ENCODE results near the gene ZNF385D.

Gene ZNF385D

GRCh38 chr3:21531909-21532308 is 219.1 kb downstream of the ZNF385D start:
- no peak for DNase-seq (ENCODE audit: low read depth)
- no peak for TF ChIP-seq CTCF (conservative IDR thresholded peaks at IDR 0.05; ENCODE audit: low read length)
- H3K4me3 ChIP-seq (ENCODE audit: low read length): no peak overlapping the region

DNA sequence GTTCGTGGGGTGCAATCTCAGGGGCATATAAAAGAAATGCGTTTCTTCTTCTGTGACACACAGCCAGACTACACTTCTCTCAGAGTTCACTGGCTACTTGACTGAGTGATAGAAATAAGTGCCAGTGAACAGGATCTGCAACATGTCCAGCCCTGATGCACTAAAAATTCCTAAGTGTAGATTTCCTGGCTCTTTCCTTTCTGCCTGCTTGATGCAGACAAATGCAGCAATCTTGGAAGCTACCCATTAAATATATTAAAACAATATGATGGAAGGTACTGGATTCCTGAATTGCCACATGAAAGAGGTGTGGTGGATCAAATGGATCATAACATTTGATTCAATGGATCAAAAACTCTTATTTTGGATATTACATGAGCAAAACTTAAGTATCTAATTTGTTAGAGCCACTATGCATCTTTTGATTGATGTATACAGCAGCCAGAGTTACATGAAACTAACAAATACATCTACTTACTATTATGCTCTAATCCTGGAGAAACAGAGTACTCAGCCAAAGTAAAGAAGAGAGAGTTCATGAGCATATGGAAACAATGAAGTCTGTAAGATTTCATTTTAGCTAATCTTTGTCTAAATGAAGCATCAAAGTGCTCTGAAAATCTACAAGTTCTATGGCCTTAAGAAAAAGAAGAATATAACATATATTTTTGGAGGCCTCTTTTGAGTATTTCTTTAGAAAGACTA is 222.6 kb downstream of the ZNF385D start:
- no peak for TF ChIP-seq CTCF (conservative IDR thresholded peaks at IDR 0.05; ENCODE audit: low read length)
- H3K4me3 ChIP-seq (ENCODE audit: low read length): no peak overlapping the region
- peak; percentile 12 for DNase-seq (ENCODE audit: low read depth)

DNA sequence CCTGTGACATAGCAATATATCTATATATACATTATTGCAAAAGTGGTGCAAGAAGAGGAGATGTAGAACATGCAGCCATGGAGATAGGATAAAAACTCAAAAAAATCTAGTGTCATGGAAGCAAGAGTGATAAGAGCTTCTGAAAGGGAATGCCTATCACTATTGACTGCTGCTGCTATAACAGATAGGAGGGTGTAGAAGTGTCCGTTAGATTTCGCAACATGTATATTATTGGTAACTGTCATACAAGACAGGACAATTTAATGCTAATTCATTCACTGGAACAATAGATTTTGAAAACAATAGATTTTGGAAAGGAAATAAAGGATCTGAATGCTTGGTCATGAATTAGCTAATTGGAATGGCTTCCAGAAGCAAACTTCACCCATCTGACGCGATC is 224.5 kb downstream of the ZNF385D start:
- TF ChIP-seq CTCF (conservative IDR thresholded peaks at IDR 0.05; ENCODE audit: low read length): no peak
- DNase-seq (ENCODE audit: low read depth): no peak
- no peak overlapping the region for H3K4me3 ChIP-seq (ENCODE audit: low read length)

DNA sequence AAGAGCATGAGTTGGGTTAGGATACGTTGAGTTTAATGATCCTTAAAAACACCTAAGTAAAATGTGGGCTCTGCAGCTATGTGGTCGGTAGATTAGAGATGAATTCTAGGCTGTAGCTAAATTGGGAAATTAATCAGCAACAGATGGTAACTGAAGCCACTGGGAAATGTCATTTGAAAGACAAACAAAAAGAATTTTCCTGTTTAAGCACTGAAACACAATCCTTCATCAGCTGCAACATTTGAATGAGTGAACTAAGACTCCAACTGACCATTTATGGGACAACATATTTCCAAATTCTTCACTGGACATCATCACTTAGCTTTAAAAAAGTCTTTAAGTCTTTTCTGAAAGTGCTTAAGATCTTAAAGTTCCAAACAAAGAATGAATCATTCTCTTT is 226.9 kb downstream of the ZNF385D start:
- no peak overlapping the region for H3K4me3 ChIP-seq (ENCODE audit: low read length)
- DNase-seq (ENCODE audit: low read depth): peak; percentile 51
- no peak for TF ChIP-seq CTCF (conservative IDR thresholded peaks at IDR 0.05; ENCODE audit: low read length)

- no peak for TF ChIP-seq CTCF (conservative IDR thresholded peaks at IDR 0.05; ENCODE audit: low read length)
- H3K4me3 ChIP-seq (ENCODE audit: low read length): no peak overlapping the region
- no peak for DNase-seq (ENCODE audit: low read depth)
Measured at GRCh38 chr3:21520106-21520963, 230.7 kb downstream of the ZNF385D start.

DNA sequence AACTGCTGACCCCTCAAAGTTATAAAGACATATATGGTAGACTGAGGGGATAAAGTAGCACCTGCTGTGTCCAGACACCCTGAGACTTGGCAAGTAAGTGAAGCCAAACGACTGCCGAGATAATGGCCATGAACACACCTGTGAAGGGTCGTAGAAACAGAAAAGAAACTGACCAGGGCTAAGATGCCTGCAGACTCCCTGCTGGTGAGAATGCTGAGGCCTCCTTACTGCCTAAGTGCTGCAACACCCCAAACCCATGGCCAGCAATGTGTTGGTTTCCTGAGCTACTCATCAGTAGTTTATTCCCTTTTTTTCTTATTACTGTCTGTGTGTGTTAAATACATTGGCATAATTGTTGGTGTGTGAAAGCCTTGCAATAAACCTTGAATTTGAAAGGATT is 233.8 kb downstream of the ZNF385D start:
- TF ChIP-seq CTCF (conservative IDR thresholded peaks at IDR 0.05; ENCODE audit: low read length): no peak
- no peak for DNase-seq (ENCODE audit: low read depth)
- H3K4me3 ChIP-seq (ENCODE audit: low read length): no peak overlapping the region

DNA sequence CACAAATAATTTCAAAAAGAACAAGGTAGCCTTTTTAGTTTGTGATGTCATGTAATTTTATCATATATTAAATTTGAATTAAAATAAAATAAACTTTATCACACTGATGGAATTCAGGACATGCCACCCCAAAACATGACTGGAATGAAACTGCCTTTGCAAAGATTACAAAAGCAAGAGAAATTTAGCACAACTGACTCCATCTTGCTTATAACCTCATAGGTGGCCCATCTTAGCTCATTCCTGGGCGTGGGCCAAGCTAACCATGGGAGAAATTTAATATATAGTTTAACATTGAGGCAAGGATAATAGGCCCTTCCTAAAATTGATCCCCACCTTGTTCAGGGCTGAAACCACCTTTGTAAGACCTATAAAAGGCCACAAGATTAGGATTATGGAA is 235.6 kb downstream of the ZNF385D start:
- no peak for TF ChIP-seq CTCF (conservative IDR thresholded peaks at IDR 0.05; ENCODE audit: low read length)
- H3K4me3 ChIP-seq (ENCODE audit: low read length): no peak overlapping the region
- DNase-seq (ENCODE audit: low read depth): no peak

Data from AG10803 (cell line).